CMK (cell line): ENCODE results near the gene OTX2.

Experiments used
- DNase-seq: peaks from one replicate; pipeline ENCODE4 v3.0.0-alpha.2; 2010; ENCODE audit warnings: low read depth

The OTX2 gene

DNA sequence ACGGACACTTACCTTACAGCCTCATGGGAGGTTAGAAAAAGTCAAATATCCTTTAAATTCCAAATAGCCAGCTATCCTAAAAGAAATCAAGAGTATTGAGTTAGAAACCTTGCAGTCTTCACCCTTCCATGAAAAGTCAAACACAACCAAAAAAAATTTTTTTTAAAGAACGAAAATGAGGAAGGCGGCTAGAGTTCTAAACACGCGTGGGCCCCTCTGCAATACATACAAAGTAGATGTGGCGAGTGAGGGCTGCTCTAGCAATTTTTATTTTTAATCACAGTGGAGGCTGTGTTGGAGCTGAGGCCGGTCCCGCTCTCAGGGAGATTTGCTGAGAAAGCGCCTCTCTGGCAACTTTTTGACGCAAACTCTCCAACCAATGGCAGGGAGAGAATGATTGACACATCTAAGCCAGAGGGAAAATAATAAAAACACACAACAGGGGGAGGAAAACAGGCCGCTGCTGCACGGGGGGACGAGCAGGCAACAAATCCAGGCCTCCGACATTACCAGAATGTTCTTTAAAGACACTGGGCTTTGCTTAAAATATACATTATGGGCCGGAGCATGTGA is at the start of gene OTX2:
Gene OTX2 (minus strand): TSS at position 333 of the 573 bp plus-strand sequence. CDS start 5,023 bp downstream, outside the sequence.
- no peak for DNase-seq

DNA sequence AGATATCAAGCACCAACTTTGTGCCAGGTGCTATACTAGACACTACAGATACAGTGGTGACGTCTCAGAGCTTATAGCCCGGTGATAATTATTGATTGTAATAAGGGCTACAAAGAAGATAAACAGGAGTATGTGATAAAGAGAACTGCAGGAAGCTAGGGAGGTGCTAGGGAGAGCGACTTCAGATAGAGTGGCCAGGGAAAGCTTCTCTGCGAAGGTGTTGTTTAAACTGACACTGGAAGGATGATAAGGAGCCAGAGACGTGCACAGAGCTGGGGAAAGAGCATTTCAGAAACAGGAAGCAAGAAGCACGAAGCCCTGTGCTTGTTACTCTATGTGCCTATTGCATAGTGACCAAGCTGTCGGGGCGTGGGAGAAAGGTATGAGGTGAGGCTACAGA is 48.1 kb upstream of the OTX2 start:
- DNase-seq = no peak

DNA sequence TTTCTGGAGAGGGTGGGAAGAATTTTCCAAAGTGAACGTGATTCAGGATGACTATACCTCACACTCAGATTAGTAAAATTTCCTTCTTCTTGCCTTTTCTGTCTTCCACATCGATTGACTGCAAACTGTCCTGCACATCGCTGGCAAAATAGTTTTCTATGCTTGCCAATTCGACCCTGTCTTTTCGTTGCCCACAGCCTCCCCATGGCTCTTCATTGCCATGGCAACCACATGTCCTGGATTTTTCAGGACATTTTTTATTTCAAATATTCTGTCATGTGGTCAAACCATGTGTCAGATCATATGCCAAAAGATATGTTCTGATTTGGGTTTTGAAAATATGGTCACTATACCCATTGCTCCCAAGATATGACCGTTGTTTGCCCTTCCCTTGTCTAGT is 46.9 kb upstream of the OTX2 start:
- no peak for DNase-seq

DNA sequence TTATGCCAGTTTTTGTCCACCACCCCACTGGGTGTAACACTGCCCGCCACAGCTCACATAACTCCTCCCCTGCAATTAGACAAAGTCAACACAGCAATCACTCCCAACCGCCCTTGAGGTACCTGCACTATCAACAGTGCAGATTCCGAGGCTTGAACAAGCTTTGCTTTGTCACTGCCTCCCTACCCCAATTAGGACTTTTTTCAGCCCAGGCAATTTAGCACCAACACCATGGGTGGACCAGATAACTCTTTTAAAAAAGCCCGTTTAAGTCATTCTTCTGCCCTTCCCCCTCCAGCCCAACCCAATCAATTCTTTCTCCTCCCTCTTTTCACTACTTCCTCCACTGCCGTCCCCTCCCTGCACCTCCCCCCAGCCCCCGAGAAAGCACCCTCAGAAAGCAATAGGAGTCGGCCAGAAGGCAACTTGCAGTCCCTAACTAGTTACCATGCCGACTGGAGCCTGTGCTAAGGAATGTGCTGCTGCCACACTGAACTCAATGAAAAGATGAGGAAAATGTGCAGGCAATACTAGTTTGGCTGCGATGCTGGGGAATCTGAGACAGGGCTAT is 45.7 kb upstream of the OTX2 start:
- DNase-seq = no peak

DNA sequence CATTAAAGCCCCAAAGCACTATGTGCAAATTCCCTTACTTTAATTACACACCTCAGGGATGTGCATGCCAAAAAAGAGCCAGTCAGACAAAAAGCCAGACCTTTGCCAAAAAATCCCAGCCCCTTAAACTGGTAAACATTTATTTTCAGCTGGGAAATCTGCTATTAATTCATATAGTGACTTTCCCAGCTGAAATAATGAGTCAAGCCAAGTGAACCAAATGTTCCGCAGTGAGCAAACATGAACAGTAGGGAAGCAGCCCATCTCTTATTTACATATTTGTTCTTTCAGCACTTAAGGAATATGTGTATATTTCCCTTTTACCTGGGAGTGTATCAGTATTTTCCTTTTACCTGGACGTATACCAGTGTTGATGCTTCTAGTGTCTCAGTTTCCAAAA is 44.0 kb upstream of the OTX2 start:
- DNase-seq = no peak

DNA sequence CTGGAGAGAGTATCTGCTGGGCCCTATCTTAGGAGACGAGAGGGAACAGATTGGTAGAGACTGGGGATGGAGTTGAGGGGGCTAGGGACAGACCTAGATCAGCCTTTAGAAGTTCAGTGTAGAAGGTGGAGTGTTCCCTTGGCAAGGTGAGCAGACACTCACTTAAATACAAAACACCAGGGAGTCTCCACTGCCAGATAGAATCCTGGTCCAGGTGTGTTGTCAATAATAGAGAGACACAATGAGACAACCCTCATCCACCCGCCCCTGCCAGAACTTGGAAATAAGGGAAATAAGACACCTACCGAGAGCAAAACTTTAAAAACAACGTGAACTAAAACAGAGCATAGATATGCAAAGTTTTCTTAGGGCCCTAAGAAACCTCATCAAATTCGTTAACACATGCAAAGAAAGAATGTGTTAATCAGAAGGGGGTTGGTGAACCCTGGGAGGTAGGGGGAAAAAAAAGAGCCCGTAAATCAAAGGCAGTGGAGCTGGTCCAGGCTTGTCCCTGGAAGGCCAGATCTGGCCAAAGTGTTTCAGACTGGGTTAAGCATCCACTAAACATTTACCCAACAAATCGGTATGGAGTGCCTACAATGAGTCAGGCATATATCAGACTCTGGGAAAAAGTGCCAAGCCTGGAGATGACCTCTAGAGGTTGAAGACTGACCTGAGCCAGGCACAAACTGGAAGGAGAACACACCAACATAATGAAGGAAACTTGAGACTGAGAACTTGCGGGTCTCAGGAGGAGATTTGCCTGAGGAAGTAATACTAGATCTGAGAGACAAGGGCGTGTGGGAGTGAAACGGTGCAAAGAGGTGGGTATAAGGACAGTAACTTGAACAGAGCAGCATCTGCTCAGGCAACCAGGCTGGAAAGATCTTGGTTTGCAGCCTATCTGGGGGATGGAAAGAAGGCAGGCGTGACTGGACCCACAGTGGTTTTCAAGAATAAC is 37.0 kb upstream of the OTX2 start:
- no peak for DNase-seq

DNA sequence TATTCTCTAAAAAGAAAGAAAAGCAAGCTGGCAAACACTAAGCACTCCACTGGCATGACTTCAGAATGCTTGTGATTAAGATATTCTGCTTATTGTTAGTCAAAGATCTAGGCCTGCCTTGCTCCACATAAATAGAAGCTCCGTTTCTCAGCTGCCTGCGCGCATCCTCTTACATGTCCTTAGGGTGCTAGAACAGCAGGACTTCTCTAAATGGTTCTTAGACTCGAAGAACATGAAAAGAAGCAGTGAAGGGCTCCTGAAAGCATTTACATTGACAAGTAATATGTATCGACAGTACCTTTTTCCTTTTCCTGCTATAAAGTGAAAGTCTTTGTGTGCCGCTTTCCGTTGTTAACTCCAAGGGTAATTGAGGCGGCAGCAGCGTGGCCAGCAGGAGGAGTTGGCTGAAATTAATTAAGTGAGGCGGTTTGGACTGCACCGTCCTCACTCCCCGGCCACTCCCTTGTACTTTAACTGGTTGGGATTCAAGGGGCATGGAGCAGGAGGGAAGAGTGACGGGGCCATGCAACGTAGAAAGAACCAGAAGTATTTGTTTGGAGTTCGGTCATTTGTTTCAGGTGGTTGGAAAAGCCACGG is 34.2 kb upstream of the OTX2 start:
- DNase-seq = no peak

DNA sequence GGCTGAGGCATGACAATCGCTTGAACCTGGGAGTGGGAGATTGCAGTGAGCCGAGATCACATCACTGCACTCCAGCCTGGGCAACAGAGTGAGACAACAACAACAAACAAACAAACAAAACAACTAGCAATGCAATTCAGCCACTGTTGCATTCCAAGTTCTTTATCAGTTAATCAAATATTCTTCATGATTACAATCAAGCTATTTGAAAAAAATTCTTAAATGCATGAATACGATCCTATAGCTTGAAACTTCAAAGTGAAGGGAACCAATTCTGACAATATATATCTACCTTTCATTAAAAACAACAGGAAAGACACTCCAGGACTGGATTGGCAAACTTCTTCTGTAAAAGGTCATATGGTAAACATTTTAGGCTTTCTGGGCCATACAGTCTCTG is 31.3 kb upstream of the OTX2 start:
- no peak for DNase-seq

DNA sequence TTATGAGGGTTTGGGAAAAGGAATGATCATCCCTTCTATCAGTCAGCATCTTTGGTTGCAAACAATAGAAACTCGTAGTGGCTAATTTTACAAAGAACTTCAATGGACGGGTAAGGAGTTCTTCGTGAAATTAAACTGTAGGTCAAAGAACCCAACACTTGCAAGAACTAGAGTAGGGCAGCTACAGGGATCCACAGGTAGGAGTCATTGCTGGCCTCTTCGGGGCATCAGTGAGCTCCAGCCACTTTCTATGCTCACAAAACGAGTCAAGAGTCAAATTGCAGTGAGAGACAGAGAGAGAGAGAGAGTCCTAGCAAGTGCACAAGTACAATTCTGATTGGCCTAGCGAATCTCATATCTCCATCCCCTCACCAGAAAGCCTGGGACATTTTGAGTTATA is 29.9 kb upstream of the OTX2 start:
- no peak for DNase-seq

DNA sequence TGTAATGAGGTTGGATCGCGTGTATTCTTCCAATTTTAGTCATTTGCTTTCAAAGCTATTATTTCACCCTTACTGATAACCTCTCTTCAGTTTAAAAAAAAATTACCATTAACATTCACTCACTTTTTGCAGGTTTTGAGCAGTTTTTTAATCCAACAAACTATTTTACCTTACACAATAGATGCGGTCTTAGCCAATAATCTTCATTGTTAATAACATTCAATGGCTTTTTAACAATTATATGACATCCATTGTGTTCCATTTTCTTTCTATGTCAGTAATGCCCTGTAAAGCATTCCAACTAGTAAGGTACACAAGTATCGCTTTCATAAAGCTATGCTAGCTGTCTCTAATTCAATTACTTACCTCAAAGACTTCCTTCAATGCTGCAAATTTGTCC is 18.9 kb upstream of the OTX2 start:
- no peak for DNase-seq

DNA sequence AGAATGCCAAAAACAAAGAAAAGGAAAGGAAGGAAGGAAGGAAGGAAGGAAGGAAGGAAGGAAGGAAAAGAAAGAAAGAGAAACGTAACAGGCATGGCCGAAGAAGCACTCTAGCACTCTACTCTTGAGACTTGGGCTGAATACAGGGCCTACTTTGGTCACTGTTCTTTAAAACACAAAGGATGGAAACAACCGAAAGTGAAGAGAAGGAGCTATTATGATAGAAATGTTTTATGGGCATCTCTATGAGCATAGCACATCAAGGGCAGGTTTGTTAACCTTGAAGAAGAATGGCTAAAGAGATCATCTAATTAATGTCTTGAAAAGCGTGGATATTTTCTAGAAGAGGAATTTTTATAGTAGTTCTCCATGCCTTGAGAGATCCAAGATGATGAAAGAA is 15.9 kb upstream of the OTX2 start:
- DNase-seq = no peak

DNA sequence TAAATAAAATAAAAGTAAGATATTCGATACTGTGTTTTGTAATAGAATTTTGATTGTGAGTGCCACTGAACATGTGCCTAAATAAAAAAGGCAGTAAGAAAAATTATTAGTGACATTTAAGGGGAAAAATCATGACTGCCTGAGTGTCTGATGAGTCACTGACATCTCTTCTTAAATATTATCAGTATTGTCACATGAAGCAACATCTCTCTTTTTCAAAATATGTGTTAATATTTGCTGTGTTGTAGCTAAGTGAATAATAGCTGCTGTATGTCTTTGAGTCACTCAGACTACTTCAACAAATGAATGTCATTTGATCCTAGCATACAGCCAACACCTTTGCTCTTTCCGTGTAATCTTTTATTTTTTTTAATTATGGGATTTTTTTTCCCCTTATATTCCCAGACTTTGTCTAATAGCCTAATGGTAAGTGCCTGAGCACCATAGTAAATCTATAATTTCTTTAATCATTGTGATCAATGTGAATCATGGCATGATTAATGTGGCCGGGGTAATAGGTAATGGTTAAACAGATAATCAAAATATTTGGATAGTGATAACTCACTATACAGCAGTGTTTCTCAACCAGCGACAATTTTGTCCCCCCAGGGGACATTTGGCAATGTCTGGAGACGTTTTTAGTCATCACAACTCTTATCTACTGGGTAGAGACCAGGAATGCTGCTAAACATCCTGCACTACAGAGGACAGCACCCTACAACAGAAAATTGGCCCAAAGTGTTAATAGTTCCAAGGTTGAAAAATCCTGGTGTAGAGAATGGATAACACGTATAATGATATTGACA is 11.7 kb upstream of the OTX2 start:
- no peak for DNase-seq

DNA sequence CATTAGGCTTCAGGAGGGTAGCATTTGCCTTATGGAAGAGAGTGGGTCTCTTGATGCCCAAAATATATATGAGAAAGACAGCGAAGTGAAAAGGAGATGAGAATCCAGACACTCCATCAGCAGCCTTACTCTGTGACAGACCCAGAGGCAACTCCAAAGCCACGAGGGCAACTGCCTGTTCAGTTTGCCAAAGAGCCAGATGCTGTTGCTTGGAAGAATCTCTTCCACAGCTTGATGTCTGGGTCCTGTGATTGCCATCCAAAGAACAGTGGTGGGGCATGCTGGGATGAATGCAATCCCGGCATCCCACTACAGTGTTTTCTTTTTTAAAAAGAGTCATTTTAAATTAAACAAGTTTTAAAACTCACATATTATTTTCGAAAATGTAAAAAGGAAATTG is 10.9 kb upstream of the OTX2 start:
- DNase-seq = no peak

DNA sequence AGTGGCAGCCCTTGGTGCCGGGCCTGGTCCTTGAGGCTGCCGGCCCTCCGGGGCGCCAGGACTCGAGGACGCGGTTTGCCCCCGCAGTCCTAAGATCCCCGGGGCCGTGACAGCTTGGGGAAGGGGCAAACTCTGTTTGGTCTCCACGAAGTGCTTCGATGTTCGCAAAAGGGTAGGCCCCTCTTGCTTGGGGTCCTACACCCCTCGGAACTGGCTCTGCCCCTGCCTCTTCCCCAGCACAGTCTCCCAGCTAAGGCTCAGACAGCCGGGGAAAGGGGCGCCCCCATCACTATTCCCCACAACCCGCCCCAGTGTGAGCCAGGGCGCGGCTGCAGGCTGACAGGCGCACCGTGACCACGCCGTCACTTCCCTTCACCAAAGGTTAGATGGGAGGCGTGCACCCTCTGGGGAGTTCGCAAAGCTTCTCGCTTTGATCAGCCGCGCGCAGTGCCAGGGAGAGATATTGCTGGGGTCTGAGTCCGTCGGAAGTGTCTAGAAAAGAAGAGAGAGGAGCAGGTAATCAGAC is 7.2 kb upstream of the OTX2 start:
- no peak for DNase-seq

DNA sequence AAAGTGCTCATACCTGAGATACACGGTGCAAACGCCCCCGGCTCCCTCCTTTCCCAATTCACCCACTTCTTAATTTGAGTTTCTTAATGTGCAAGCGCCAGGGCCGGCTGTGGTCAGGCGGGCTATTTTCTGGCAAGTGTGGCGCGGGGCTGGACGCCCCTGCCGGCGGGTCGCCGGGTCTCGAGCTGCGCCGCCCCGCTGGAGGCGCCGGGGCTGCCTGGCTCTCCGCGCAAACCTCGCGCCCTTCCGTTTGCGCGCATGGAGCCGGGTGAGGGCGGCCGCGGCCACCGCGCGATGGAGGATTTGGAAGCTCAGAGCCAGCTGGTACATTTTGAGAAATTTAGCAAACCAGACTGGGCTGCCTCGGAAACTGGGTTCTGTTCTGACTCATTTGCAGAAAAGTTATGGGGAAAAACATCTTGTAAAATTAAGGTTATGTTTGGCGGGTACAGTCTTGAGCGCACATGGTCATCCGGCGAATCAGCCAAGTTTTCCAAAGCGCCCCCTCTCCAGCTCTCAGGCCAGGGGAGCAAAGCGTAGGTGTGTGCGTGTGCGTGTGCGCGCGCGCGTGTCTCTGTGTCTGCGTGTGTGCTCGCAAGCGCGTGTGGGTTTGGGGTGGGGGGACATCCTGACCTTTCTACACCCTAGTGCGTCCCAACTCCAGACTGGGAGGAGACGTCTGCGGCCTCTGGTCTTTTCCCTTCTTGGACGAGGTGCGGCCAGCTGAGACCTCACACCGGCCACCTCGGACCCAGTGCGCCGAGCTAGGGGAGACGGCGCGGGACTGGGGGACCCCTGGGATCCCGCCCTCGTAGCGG is 6.5 kb upstream of the OTX2 start:
- DNase-seq = no peak

DNA sequence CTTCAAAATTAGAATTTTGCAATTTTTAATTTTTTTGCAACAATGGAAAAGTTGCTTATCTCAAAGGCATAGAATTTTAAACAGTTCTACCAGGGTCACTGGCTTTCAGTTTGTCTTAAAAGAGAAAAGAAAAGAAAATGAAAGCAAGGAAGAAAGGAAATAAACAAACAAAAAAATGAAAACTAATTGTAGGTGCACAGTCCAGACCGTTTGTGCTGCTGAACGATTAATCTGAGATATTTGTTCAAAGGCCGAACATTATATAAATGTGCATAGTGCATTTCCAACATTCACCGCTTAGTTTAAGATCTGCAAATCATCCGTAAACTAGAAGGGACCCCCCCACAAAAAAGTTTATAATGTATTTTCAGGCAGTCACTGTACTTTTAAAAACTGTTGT is 5.5 kb upstream of the OTX2 start:
- DNase-seq = no peak

DNA sequence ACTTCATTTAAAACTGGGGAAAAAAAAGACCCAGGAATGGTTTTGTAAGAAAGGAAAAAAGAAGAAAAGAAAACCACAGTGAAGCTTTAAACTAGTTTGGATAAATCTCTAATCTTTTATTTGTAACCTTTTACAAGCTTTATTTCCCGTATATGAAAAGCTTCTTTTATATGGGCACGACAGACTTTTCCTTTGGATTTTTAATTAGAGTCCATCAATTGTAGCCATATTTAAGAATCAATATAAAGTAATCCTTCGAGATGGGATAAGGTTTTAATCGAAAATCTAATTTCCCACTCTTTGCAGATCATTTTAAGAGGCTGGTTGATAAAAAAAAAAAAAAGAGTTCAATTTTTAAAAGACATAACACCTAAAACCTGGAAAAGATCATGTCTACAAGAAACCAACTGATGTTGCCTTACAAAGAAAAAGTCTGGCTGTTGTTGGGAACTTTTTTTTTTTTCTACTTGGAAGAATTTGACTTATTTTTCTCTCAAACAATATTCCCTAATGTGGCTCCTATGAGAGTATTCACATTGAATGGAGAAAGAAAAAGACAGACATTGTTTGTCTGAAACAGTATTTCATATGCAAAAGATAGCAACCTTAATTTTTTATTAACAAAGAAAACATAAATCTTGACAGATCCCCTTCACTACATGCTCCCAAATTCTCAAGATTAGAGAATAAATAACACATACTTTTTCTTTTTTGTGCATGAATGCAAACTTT is 4.9 kb upstream of the OTX2 start:
- DNase-seq = no peak

DNA sequence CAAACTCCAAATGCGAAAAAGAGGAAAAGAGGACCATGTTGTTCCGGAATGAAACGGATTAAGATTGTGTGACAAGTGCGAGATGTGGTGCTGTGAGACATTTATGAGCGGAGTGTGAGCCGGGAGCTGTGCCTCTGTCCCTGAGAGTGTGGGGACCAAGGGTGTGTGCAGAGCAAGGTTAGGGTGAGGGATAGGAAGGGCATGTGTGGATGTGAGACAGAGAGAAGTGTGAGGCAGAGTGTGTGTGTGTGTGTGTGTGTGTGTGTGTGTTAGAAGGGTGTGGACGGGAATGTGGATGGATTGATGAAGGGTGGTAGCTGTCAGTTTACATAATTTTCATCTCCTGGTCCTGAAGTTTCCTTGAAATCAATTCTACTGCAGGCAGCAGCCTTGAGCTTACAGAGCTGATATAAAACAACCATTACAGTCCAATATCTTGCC is 4.3 kb upstream of the OTX2 start:
- no peak for DNase-seq

DNA sequence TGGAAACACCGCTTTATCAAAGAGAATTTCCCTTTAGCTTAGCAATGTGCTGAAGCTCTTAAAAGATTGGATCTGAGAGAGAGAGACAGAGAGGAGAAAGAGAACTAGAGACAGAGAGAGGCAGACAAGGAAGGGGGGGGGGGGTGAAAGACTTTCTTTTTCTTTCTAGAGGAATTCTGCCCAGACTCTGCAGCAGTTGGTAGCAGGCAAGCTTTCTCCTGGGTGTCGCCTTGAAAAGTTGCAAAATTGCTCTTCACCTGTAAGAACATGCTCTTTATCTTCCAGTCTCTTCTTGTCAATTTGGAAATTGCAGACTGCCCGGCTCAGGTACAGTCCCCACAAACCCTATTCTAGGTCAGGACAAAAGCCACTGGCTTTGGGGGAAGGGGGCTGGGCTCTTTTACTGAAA is 2.9 kb upstream of the OTX2 start:
- no peak for DNase-seq
